Measurements from ENCODE around the gene MAP3K5. TPM values are rescaled to one million over a fixed set of nuclear protein-coding genes. Genes with fewer than 3 reads are reported as not detected.

MAP3K5 gene
- total and polyA plus RNA-seq, 2 donors (not counting 3 experiments of a cell fraction or from before 2014, with no cell fraction given): 1.5 to 7.0 TPM

DNA sequence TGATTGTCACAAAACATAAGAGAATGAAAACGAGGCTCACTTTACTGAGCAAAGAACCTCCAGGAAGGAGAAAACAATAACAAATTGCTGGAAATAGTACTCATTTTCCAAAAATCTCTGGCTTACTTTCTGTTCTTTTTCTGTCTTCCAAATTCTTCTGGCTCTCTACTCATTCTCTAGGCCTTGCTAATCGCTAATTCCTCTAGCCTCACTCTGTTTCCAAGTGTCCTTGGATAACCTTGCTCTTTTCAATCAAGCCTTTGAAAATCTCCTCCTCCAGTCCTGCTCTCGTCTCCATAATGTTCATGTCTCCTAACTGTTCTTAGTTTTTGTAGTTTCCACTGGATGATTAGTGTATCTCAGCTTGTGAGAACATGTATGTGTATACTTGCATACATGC lies 145.9 kb downstream of the MAP3K5 start:
- Histone ChIP-seq H3K9me1 (replicated peaks; ENCODE audit: control insufficient read depth, extremely low read depth, insufficient read depth, low read length) (no peaks in the 10 kb centered on the region), H3K4me2 (ENCODE audit: insufficient read depth, low read length) (no peak overlapping the region), H3K4me1 (ENCODE audit: control insufficient read depth, extremely low read depth, insufficient read depth, low read length) (peaks cover 12% of the 10 kb centered on the region), H2AFZ (ENCODE audit: low read depth, low read length) (no peak overlapping the region), H3K27me3 (ENCODE audit: control insufficient read depth in 2 of 2, insufficient read depth in 2 of 2, low read length in 2 of 2) (no peaks in the 10 kb centered on the region), H3K27ac (ENCODE audit: insufficient read depth, low read depth, low read length) (no peak overlapping the region), H3K9me3 (replicated peaks; ENCODE audit: control insufficient read depth, insufficient read depth, low read length) (no peaks in the 10 kb centered on the region), H3K4me3 (replicated peaks in 1 of 3; ENCODE audit: insufficient read depth in 1 of 3, low read depth in 1 of 3, low read length in 3 of 3) (no peak overlapping the region), H4K20me1 (replicated peaks; ENCODE audit: control insufficient read depth, extremely low read depth, insufficient read depth, low read length) (no peaks in the 10 kb centered on the region), H3K79me2 (ENCODE audit: control insufficient read depth, insufficient read depth, low read length) (no peaks in the 10 kb centered on the region), H3K9ac (replicated peaks; ENCODE audit: extremely low read depth, insufficient read depth, low read length) (no peak overlapping the region), H3K36me3 (ENCODE audit: control insufficient read depth in 2 of 2, extremely low read depth in 1 of 2, insufficient read depth in 2 of 2, low read length in 2 of 2) (no peaks in the 10 kb centered on the region)
- ChIA-PET POLR2A (no interaction called here), CTCF (interaction anchor here (1.0 to 10.2 kb wide), 5 partner anchors 11 to 199 kb away, joined by 3 to 708 read pairs (median 21); partner anchors contain the start of gene MAP3K5)
- no peak for FAIRE-seq
- no peak for TF ChIP-seq FOS (IDR thresholded peaks at IDR 0.05; ENCODE audit: borderline replicate concordance, insufficient read depth, low read length)
- TF ChIP-seq, protein P1, sequence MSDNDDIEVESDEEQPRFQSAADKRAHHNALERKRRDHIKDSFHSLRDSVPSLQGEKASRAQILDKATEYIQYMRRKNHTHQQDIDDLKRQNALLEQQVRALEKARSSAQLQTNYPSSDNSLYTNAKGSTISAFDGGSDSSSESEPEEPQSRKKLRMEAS (IDR thresholded peaks at IDR 0.05; ENCODE audit: insufficient read depth, insufficient read length): no peak
- no peak for TF ChIP-seq EZH2 (IDR thresholded peaks at IDR 0.05; ENCODE audit: borderline replicate concordance, low read depth, low read length, severe bottlenecking)
- TF ChIP-seq GATA2 (IDR thresholded peaks at IDR 0.05; ENCODE audit: insufficient read depth, insufficient read length, low read depth, low read length): no peak
- no peak for TF ChIP-seq POLR2A (IDR thresholded peaks at IDR 0.05; ENCODE audit: low read depth, low read length)
- no peak for TF ChIP-seq MYC (IDR thresholded peaks at IDR 0.05; ENCODE audit: low read depth, low read length)
- TF ChIP-seq JUN (IDR thresholded peaks at IDR 0.05; ENCODE audit: borderline replicate concordance, insufficient read depth, insufficient read length, low read depth): no peak
- BruUV-seq (replicated peaks): no TSS peak
- intact Hi-C loops (cut with micrococcal nuclease): no loop called here
- no peak for DNase-seq (ENCODE audit: low read depth, low spot score)
- dilution Hi-C loops (cut with MboI; ENCODE audit: extremely low pct_ligation_motif_present, low sequenced_read_pairs): no loop called here

DNA sequence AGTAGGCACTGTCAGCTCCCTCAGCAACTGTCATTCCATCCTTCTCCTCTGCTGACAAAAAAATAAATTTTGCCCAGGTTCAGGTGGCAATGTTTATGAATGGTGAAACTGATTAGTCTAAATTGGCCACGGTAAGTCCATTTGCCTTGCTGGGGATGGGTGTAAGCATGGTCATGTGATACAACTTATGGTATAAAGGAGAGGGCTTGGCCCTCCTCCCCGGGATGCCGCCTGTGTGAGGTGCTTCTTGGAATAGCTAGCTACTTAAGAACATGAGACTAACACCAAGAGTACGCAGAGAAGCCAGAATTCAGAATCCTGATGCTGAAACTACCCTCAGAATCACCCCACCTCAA lies 147.7 kb downstream of the MAP3K5 start:
- FAIRE-seq: no peak

More for the DNA sequence above, 147.7 kb downstream of the MAP3K5 start:
- no peak overlapping the region for H2AFZ ChIP-seq (ENCODE audit: low read depth, low read length)
- ChIA-PET CTCF (interaction anchor here (0.6 to 10.2 kb wide), 63 partner anchors 8 to 997 kb away, joined by 3 to 708 read pairs (median 5); partner anchors contain the start of genes MAP3K5, MAP7 and SLC35D3), POLR2A (interaction anchor here (0.5 to 2.8 kb wide), 3 partner anchors 9 to 182 kb away, joined by 4 to 12 read pairs (median 6); partner anchors contain the start of gene MAP3K5)
- TF ChIP-seq, protein P1 (IDR thresholded peaks at IDR 0.05; ENCODE audit: insufficient read depth, insufficient read length): no peak
- TF ChIP-seq GATA2 (IDR thresholded peaks at IDR 0.05; ENCODE audit: insufficient read depth, insufficient read length, low read depth, low read length) (no peak), JUN (IDR thresholded peaks at IDR 0.05; ENCODE audit: borderline replicate concordance, insufficient read depth, insufficient read length, low read depth) (no peak)
- no peak overlapping the region for H3K4me2 ChIP-seq (ENCODE audit: insufficient read depth, low read length)
- no peaks in the 10 kb centered on the region for H3K9me1 ChIP-seq (replicated peaks; ENCODE audit: control insufficient read depth, extremely low read depth, insufficient read depth, low read length)
- H4K20me1 ChIP-seq (replicated peaks; ENCODE audit: control insufficient read depth, extremely low read depth, insufficient read depth, low read length): no peaks in the 10 kb centered on the region
- H3K4me1 ChIP-seq (ENCODE audit: control insufficient read depth, extremely low read depth, insufficient read depth, low read length): peaks cover 12% of the 10 kb centered on the region
- H3K4me3 ChIP-seq (replicated peaks in 1 of 3; ENCODE audit: insufficient read depth in 1 of 3, low read depth in 1 of 3, low read length in 3 of 3): no peak overlapping the region
- no peak overlapping the region for H3K27ac ChIP-seq (ENCODE audit: insufficient read depth, low read depth, low read length)
- no peaks in the 10 kb centered on the region for H3K36me3 ChIP-seq (ENCODE audit: control insufficient read depth in 2 of 2, extremely low read depth in 1 of 2, insufficient read depth in 2 of 2, low read length in 2 of 2)
- H3K79me2 ChIP-seq (ENCODE audit: control insufficient read depth, insufficient read depth, low read length): no peaks in the 10 kb centered on the region
- dilution Hi-C loops (cut with MboI; ENCODE audit: extremely low pct_ligation_motif_present, low sequenced_read_pairs) (no loop called here), intact Hi-C loops (cut with micrococcal nuclease) (loop anchor here (1.0 kb wide), 5 partner anchors 34 to 283 kb away; partner anchors contain the start of gene PEX7)
- H3K9me3 ChIP-seq (replicated peaks; ENCODE audit: control insufficient read depth, insufficient read depth, low read length): no peaks in the 10 kb centered on the region
- no peak for DNase-seq (ENCODE audit: low read depth, low spot score)
- H3K9ac ChIP-seq (replicated peaks; ENCODE audit: extremely low read depth, insufficient read depth, low read length): no peak overlapping the region
- no peaks in the 10 kb centered on the region for H3K27me3 ChIP-seq (ENCODE audit: control insufficient read depth in 2 of 2, insufficient read depth in 2 of 2, low read length in 2 of 2)
- BruUV-seq (replicated peaks): no TSS peak

Measured in endothelial cell of umbilical vein (primary cell).